COLO668 (cell line): Measurements from ENCODE around the gene AHRR.
"Not testable (repeated sequence)": the region's sequence is repeated elsewhere in the genome, so short reads cannot be mapped to it uniquely, and the experiment has no call there.

Experiments used
- DNase-seq: peaks from one replicate; lab custom pipeline; 2025; ENCODE audit not compliant: unreplicated experiment; lab: John Stamatoyannopoulos, UW

The AHRR gene

GRCh38 chr5:483011-483410, 161.5 kb downstream of the AHRR start:
- DNase-seq: no peak

- no peak for DNase-seq
Observed at GRCh38 chr5:483434-484140, 162.1 kb downstream of the AHRR start.

GRCh38 chr5:484556-484955, 163.0 kb downstream of the AHRR start:
- DNase-seq: no peak

GRCh38 chr5:485113-485945, 163.8 kb downstream of the AHRR start:
- no peak for DNase-seq

GRCh38 chr5:485946-486491, 164.5 kb downstream of the AHRR start:
- no peak for DNase-seq

GRCh38 chr5:486597-486996, 165.1 kb downstream of the AHRR start:
- DNase-seq: not testable (repeated sequence)
